Peyer's patch (tissue), 4 donors: ENCODE results near the gene PSORS1C2.

Experiments used
- POLR2A ChIP-seq, 2 donors: fragments of 450-650 bp; IDR thresholded peaks; one replicate each; pipeline ENCODE4 v1.5.1; 2017; ENCODE audit warnings: antibody characterized with exemption in 2 of 2, mild to moderate bottlenecking in 2 of 2, moderate library complexity in 2 of 2
- TF ChIP-seq, protein P1 (sequence below), 6 experiments: fragments of 450-650 bp in 4 of 6; fragments of 200-600 bp in 2 of 6; sonication (generic) in 1 of 6; IDR thresholded peaks; one replicate each; pipeline ENCODE4 v1.5.1; 2017 to 2019; ENCODE audit warnings: antibody characterized with exemption in 6 of 6, mild to moderate bottlenecking in 3 of 6, moderate library complexity in 1 of 6

DNA sequence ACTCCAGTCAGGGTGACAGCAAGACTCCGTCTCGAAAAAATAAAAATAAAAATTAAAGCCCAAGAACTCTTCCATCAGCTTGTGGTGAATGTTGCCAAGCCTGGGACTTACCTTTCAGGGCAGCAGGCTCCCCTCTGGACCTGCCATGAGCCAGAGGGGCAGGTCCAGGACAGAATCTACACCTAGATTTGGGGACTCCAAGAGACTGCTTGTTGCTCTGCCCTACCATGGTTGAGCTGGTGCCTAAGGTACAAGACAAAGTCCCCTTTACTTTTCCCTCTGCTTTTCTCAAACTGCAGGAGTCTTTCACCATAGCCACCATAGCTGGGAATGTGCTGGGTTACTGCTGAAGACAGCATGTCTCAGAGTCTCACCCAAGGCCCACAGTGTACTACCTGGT, 35.7 kb downstream of the PSORS1C2 start:
- TF ChIP-seq, protein P1, sequence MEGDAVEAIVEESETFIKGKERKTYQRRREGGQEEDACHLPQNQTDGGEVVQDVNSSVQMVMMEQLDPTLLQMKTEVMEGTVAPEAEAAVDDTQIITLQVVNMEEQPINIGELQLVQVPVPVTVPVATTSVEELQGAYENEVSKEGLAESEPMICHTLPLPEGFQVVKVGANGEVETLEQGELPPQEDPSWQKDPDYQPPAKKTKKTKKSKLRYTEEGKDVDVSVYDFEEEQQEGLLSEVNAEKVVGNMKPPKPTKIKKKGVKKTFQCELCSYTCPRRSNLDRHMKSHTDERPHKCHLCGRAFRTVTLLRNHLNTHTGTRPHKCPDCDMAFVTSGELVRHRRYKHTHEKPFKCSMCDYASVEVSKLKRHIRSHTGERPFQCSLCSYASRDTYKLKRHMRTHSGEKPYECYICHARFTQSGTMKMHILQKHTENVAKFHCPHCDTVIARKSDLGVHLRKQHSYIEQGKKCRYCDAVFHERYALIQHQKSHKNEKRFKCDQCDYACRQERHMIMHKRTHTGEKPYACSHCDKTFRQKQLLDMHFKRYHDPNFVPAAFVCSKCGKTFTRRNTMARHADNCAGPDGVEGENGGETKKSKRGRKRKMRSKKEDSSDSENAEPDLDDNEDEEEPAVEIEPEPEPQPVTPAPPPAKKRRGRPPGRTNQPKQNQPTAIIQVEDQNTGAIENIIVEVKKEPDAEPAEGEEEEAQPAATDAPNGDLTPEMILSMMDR (IDR thresholded peaks at IDR 0.05), result no peak
- no peak for TF ChIP-seq POLR2A (IDR thresholded peaks at IDR 0.05)
